HepG2 (cell line): Measurements from ENCODE around the gene BAG5. TPM values are rescaled to one million over a fixed set of nuclear protein-coding genes. Genes with fewer than 3 reads are reported as not detected.

Experiments used
- ATAC-seq: fragments of 200-7000 bp; cut with Tn5 transposase; 3 replicates; pipeline ENCODE4 v1.9.1; 2020; ENCODE audit warnings: mild to moderate bottlenecking, moderate library complexity
- BruUV-seq: library from RNA; stranded (reverse); fragments of 400-500 nt; replicated peaks from 2 replicates; lab custom pipeline; 2021; lab: Mats Ljungman, UMichigan
- CTCF ChIA-PET: fragments of 300-600 bp; formaldehyde crosslinking; extraction: SDS; loops from one replicate; lab custom pipeline; 2021; ENCODE audit warnings: low total read pairs, inconsistent platforms, low intra/inter-chr PET ratio; lab: Yijun Ruan, JAX
- POLR2A ChIA-PET: fragments of 350-600 bp; sonication (Branson Sonifier 250); formaldehyde crosslinking; loops from one replicate; lab custom pipeline; 2020; ENCODE audit warnings: antibody characterized with exemption, inconsistent platforms; lab: Yijun Ruan, JAX
- DNase-seq: peaks from one replicate; pipeline ENCODE4 v3.0.0-alpha.2; 2015; ENCODE audit warnings: low spot score
- FAIRE-seq: peaks from 3 replicates; lab custom pipeline; 2011; peaks lifted over from hg19 to GRCh38; lab: Jason Lieb, UNC
- H2AFZ ChIP-seq: one replicate; pipeline ENCODE4 v1.6.1; 2011; ENCODE audit warnings: low read length, inconsistent platforms
- H3K27ac ChIP-seq: fragments of 300-600 bp; 3 replicates; pipeline ENCODE4 v1.8.0; 2011; ENCODE audit warnings: mixed run types, mild to moderate bottlenecking, mixed read lengths, low read length, inconsistent platforms; ENCODE audit not compliant: insufficient read depth; ENCODE audit errors: extremely low read length
- H3K27me3 ChIP-seq, 2 experiments: fragments of 200-600 bp in 1 of 2; 2 replicates in 1 of 2; 3 replicates in 1 of 2; pipeline versions ENCODE4 v1.6.0 to v1.8.0; 2011; ENCODE audit warnings: low read length in 2 of 2, mild to moderate bottlenecking in 2 of 2, moderate library complexity in 2 of 2, inconsistent platforms in 1 of 2; ENCODE audit not compliant: insufficient read depth in 2 of 2, control insufficient read depth in 1 of 2
- H3K36me3 ChIP-seq, 2 experiments: fragments of 200-600 bp in 1 of 2; replicated peaks in 1 of 2; 2 replicates in 1 of 2; 3 replicates in 1 of 2; pipeline versions ENCODE4 v1.5.1 to v1.8.0; 2011; ENCODE audit warnings: low read length in 2 of 2, inconsistent platforms in 1 of 2; ENCODE audit not compliant: insufficient read depth in 2 of 2, control insufficient read depth in 1 of 2
- H3K4me1 ChIP-seq: 2 replicates; pipeline ENCODE4 v1.5.1; 2012; ENCODE audit warnings: low read length, inconsistent platforms; ENCODE audit not compliant: insufficient read depth
- H3K4me2 ChIP-seq: 2 replicates; pipeline ENCODE4 v1.6.0; 2011; ENCODE audit warnings: low read depth, low read length, inconsistent platforms
- H3K4me3 ChIP-seq, 3 experiments: fragments of 200-600 bp in 1 of 3; sonication (generic), shearing (Covaris generic) in 1 of 3; replicated peaks in 1 of 3; 2 replicates each; pipeline ENCODE4 v1.5.1; 2011 to 2016; ENCODE audit warnings: low read length in 3 of 3, inconsistent platforms in 2 of 3, low read depth in 2 of 3, mild to moderate bottlenecking in 2 of 3, control low read depth in 1 of 3, mixed read lengths in 1 of 3; ENCODE audit not compliant: insufficient read depth in 1 of 3
- H3K79me2 ChIP-seq: one replicate; pipeline ENCODE4 v1.6.1; 2011; ENCODE audit warnings: low read length, inconsistent platforms; ENCODE audit not compliant: insufficient read depth
- H3K9ac ChIP-seq: 2 replicates; pipeline ENCODE4 v1.6.0; 2011; ENCODE audit warnings: mild to moderate bottlenecking, low read depth, low read length, inconsistent platforms; ENCODE audit not compliant: insufficient read depth
- H3K9me3 ChIP-seq: 2 replicates; pipeline ENCODE4 v1.5.1; 2012; ENCODE audit warnings: mild to moderate bottlenecking, low read length
- H4K20me1 ChIP-seq: 2 replicates; pipeline ENCODE4 v1.6.0; 2011; ENCODE audit warnings: inconsistent platforms, mild to moderate bottlenecking, low read length, moderate library complexity; ENCODE audit not compliant: insufficient read depth
- GZF1 ChIP-seq: sonication (generic); formaldehyde crosslinking; IDR thresholded peaks from 2 replicates; pipeline ENCODE4 v1.5.1; 2020; ENCODE audit warnings: mild to moderate bottlenecking, missing genetic modification reagents
- MTF2 ChIP-seq: sonication (generic); formaldehyde crosslinking; IDR thresholded peaks from 2 replicates; pipeline ENCODE4 v1.5.0; 2020; ENCODE audit warnings: missing genetic modification reagents, borderline replicate concordance
- ZBTB33 ChIP-seq: sonication (generic); formaldehyde crosslinking; IDR thresholded peaks from 2 replicates; pipeline ENCODE4 v1.4.0; 2020; ENCODE audit warnings: missing genetic modification reagents
- ZGPAT ChIP-seq: IDR thresholded peaks from 2 replicates; pipeline ENCODE4 v1.6.1; 2016; ENCODE audit warnings: mild to moderate bottlenecking
- ZNF333 ChIP-seq: sonication (generic); formaldehyde crosslinking; IDR thresholded peaks from 2 replicates; pipeline ENCODE4 v1.4.0; 2020; ENCODE audit warnings: mild to moderate bottlenecking, missing genetic modification reagents, borderline replicate concordance
- ZNF7 ChIP-seq: IDR thresholded peaks from 2 replicates; pipeline ENCODE4 v1.6.1; 2016; ENCODE audit warnings: missing biosample characterization, missing genetic modification reagents
- ZNF891 ChIP-seq: sonication (generic); formaldehyde crosslinking; IDR thresholded peaks from 2 replicates; pipeline ENCODE4 v1.5.0; 2020; ENCODE audit warnings: mild to moderate bottlenecking, missing genetic modification reagents
- WGBS: methylation state at CpG from one replicate; pipeline ENCODE4 v1.1.6; 2017; ENCODE audit warnings: low lambda C conversion rate; 5-methylcytosine and 5-hydroxymethylcytosine counted together
- in situ Hi-C: cut with HindIII; loops from 2 replicates; pipeline ENCODE4 v1.10.0; 2017; ENCODE audit warnings: low pct_unique_long_range_greater_than_20kb; ENCODE audit not compliant: extremely low pct_ligation_motif_present
- intact Hi-C: fragments of 100-400 bp; cut with micrococcal nuclease; formaldehyde crosslinking; loops from one replicate; pipeline ENCODE4 v1.10.0; 2022; ENCODE audit not compliant: unreplicated experiment
- polyA plus RNA-seq, 8 experiments: library from polyadenylated mRNA; depleted of rRNA in 3 of 8; stranded (reverse) in 7 of 8; unstranded in 1 of 8; fragments of >200 nt; fragmentation: Illumina TruSeq in 4 of 8; extraction: Trizol in 4 of 8; gene quantifications; 2 replicates each; pipeline versions ENCODE4 v1.2.1 to v1.2.3, GENCODE V29; 2011 to 2016; ENCODE audit warnings: low read depth in 4 of 8, missing spikeins in 1 of 8, mixed read lengths in 1 of 8; ENCODE audit not compliant: insufficient read depth in 1 of 8
- total RNA-seq, 5 experiments: library from RNA; depleted of rRNA; stranded (reverse); fragments of >200 nt; fragmentation: Illumina TruSeq; extraction: Trizol; gene quantifications; 2 replicates each; pipeline ENCODE4 v1.2.3, GENCODE V29; 2016; ENCODE audit warnings: low read depth in 1 of 5

Gene BAG5
- total and polyA plus RNA-seq, 2 of the 13 experiments (the other 11 are each of a cell fraction or from before 2014, with no cell fraction given), result 3.5 to 21.0 TPM

GRCh38 chr14:103543140-103543539 is 19.3 kb downstream of the BAG5 start:
- H3K36me3 ChIP-seq, result no peaks in the 10 kb centered on the region
- H3K27me3 ChIP-seq, result peaks cover 2 to 19% of the 10 kb centered on the region in 2 experiments; a peak in 2 of 5 replicates
- peaks cover 40% of the 10 kb centered on the region for H3K4me1 ChIP-seq
- FAIRE-seq, result no peak
- peak overlapping the region; percentile 37 for H3K9ac ChIP-seq
- TF ChIP-seq ZNF7 (CRISPR knock-in tag) (peak; percentile 97), GZF1 (CRISPR knock-in tag) (0 out of 2 replicates have a peak, but pooled peaks have one; percentile 25), ZGPAT (0 out of 2 replicates have a peak, but pooled peaks have one; percentile 3), ZNF891 (CRISPR knock-in tag) (no peak), MTF2 (CRISPR knock-in tag) (no peak), ZNF333 (CRISPR knock-in tag) (no peak), ZBTB33 (CRISPR knock-in tag) (peak; percentile 85)
- no peak for ATAC-seq
- H3K27ac ChIP-seq, result no peak overlapping the region
- H3K79me2 ChIP-seq, result no peaks in the 10 kb centered on the region
- ChIA-PET POLR2A (interaction anchor here (1.1 to 6.9 kb wide), 3 partner anchors 14 to 21 kb away, joined by 3 to 37 read pairs (median 4); partner anchors contain the start of genes CKB and TRMT61A), CTCF (interaction anchor here (1.0 to 1.4 kb wide), 2 partner anchors 25 to 43 kb away, joined by 3 read pairs; no protein-coding TSS in a partner anchor)
- DNase-seq, result no peak
- H4K20me1 ChIP-seq, result no peaks in the 10 kb centered on the region
- no TSS peak for BruUV-seq
- WGBS, result 89% methylated on average over 3 of the region's 10 CpGs
- peak overlapping the region in 2 of 3 experiments; percentile 7 to 49; a peak in 2 of 6 replicates for H3K4me3 ChIP-seq
- peak overlapping the region; percentile 58 for H3K4me2 ChIP-seq
- in situ Hi-C loops (no loop called here), intact Hi-C loops (loop anchor here (2.0 kb wide), 1 partner anchor 18 kb away; no protein-coding TSS in a partner anchor)
- H2AFZ ChIP-seq, result no peak overlapping the region
- no peaks in the 10 kb centered on the region for H3K9me3 ChIP-seq
